ENCODE measurements around the gene C6orf62. TPM values are rescaled to one million over a fixed set of nuclear protein-coding genes. Genes with fewer than 3 reads are reported as not detected.
"Not testable (repeated sequence)": the region's sequence is repeated elsewhere in the genome, so short reads cannot be mapped to it uniquely, and the experiment has no call there.

C6orf62 gene
- total and polyA plus RNA-seq, 2 donors (not counting 3 experiments of a cell fraction or from before 2014, with no cell fraction given) = 36.5 to 129 TPM

DNA sequence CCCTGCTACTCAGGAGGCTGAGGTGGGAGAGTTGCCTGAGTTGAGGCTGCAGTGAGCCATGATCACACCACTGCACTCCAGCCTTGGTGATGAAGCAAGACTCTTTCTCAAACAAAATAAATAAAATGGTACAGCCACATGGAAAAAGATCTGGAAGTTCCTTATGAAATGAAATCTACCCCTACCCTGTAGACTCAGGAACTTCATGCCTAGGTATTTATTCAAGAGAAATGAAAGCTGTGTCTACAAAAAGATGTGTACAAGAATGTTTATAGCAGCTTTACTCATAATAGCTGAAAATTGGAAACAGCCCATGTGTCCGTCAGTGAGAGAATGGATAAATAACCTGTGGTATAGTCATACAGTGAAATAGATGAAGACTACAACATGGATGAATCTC is 15.2 kb upstream of the C6orf62 start:
- no peak overlapping the region for H2AFZ ChIP-seq (ENCODE audit: low read depth, low read length)
- no peaks in the 10 kb centered on the region for H4K20me1 ChIP-seq (replicated peaks; ENCODE audit: control insufficient read depth, extremely low read depth, insufficient read depth, low read length)
- H3K27ac ChIP-seq (ENCODE audit: insufficient read depth, low read depth, low read length) = no peak overlapping the region
- H3K36me3 ChIP-seq (ENCODE audit: control insufficient read depth in 2 of 2, extremely low read depth in 1 of 2, insufficient read depth in 2 of 2, low read length in 2 of 2) = no peaks in the 10 kb centered on the region
- H3K9ac ChIP-seq (replicated peaks; ENCODE audit: extremely low read depth, insufficient read depth, low read length) = no peak overlapping the region
- no TSS peak for BruUV-seq (replicated peaks)
- no peak overlapping the region for H3K4me2 ChIP-seq (ENCODE audit: insufficient read depth, low read length)
- DNase-seq (ENCODE audit: low read depth, low spot score) (no peak), FAIRE-seq (no peak)
- ChIA-PET CTCF (no interaction called here), POLR2A (no interaction called here)
- dilution Hi-C loops (cut with MboI; ENCODE audit: extremely low pct_ligation_motif_present, low sequenced_read_pairs) = no loop called here
- intact Hi-C loops (cut with micrococcal nuclease) = no loop called here
- peaks cover 7% of the 10 kb centered on the region for H3K4me1 ChIP-seq (ENCODE audit: control insufficient read depth, extremely low read depth, insufficient read depth, low read length)
- H3K4me3 ChIP-seq (replicated peaks in 1 of 3; ENCODE audit: insufficient read depth in 1 of 3, low read depth in 1 of 3, low read length in 3 of 3) = no peak overlapping the region
- H3K79me2 ChIP-seq (ENCODE audit: control insufficient read depth, insufficient read depth, low read length) = no peaks in the 10 kb centered on the region
- H3K9me1 ChIP-seq (replicated peaks; ENCODE audit: control insufficient read depth, extremely low read depth, insufficient read depth, low read length) = no peaks in the 10 kb centered on the region
- TF ChIP-seq, protein P1, sequence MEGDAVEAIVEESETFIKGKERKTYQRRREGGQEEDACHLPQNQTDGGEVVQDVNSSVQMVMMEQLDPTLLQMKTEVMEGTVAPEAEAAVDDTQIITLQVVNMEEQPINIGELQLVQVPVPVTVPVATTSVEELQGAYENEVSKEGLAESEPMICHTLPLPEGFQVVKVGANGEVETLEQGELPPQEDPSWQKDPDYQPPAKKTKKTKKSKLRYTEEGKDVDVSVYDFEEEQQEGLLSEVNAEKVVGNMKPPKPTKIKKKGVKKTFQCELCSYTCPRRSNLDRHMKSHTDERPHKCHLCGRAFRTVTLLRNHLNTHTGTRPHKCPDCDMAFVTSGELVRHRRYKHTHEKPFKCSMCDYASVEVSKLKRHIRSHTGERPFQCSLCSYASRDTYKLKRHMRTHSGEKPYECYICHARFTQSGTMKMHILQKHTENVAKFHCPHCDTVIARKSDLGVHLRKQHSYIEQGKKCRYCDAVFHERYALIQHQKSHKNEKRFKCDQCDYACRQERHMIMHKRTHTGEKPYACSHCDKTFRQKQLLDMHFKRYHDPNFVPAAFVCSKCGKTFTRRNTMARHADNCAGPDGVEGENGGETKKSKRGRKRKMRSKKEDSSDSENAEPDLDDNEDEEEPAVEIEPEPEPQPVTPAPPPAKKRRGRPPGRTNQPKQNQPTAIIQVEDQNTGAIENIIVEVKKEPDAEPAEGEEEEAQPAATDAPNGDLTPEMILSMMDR (IDR thresholded peaks at IDR 0.05; ENCODE audit: extremely low read depth in 1 of 2, insufficient read depth in 1 of 2, low read depth in 1 of 2, low read length in 2 of 2) = no peak
- TF ChIP-seq JUN (IDR thresholded peaks at IDR 0.05; ENCODE audit: borderline replicate concordance, insufficient read depth, insufficient read length, low read depth) (no peak), GATA2 (IDR thresholded peaks at IDR 0.05; ENCODE audit: insufficient read depth, insufficient read length, low read depth, low read length) (no peak), POLR2AphosphoS5 (IDR thresholded peaks at IDR 0.05; ENCODE audit: insufficient read depth, low read depth, low read length) (no peak), POLR2A (IDR thresholded peaks at IDR 0.05; ENCODE audit: low read depth, low read length) (no peak), EZH2 (IDR thresholded peaks at IDR 0.05; ENCODE audit: borderline replicate concordance, low read depth, low read length, severe bottlenecking) (no peak), FOS (IDR thresholded peaks at IDR 0.05; ENCODE audit: borderline replicate concordance, insufficient read depth, low read length) (no peak), MYC (IDR thresholded peaks at IDR 0.05; ENCODE audit: low read depth, low read length) (no peak)
- TF ChIP-seq, protein P2, sequence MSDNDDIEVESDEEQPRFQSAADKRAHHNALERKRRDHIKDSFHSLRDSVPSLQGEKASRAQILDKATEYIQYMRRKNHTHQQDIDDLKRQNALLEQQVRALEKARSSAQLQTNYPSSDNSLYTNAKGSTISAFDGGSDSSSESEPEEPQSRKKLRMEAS (IDR thresholded peaks at IDR 0.05; ENCODE audit: insufficient read depth, insufficient read length) = no peak
- H3K9me3 ChIP-seq (replicated peaks; ENCODE audit: control insufficient read depth, insufficient read depth, low read length) = no peaks in the 10 kb centered on the region
- no peaks in the 10 kb centered on the region for H3K27me3 ChIP-seq (ENCODE audit: control insufficient read depth in 2 of 2, insufficient read depth in 2 of 2, low read length in 2 of 2)

DNA sequence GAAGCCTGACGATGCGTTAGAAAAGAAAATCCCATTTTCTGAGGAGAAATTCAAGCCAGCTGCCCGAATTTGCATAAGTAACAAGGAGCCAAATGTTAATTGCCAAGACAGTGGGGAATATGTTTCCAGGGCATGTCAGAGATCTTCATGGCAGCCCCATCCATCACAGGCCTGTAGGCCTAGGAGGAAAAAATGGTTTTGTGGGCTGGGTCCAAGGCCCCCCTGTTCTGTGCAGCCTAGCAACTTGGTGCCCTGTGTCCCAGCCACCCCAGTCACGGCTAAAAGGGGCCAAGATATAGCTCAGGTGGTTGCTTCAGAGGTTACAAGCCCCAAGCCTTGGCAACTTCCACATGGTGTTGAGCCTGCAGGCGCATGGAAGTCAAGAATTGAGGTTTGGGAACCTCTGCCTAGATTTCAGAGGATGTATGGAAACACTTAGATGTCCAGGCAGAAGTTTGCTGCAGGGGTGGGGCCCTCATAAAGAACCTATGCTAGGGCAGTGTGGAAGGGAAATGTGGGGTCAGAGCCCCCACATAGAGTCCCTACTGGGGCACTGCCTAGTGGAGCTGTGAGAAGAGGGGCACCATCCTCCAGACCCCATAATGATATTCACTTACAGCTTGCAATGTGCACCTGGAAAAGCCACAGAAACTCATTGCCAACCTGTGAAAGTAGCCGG is 12.6 kb upstream of the C6orf62 start:
- H2AFZ ChIP-seq (ENCODE audit: low read depth, low read length); intact Hi-C loops (cut with micrococcal nuclease); FAIRE-seq; POLR2A ChIA-PET; H3K27ac ChIP-seq (ENCODE audit: insufficient read depth, low read depth, low read length); H3K9ac ChIP-seq (replicated peaks; ENCODE audit: extremely low read depth, insufficient read depth, low read length); H3K79me2 ChIP-seq (ENCODE audit: control insufficient read depth, insufficient read depth, low read length); H3K4me3 ChIP-seq (replicated peaks in 1 of 3; ENCODE audit: insufficient read depth in 1 of 3, low read depth in 1 of 3, low read length in 3 of 3); H3K9me3 ChIP-seq (replicated peaks; ENCODE audit: control insufficient read depth, insufficient read depth, low read length); BruUV-seq (replicated peaks); H4K20me1 ChIP-seq (replicated peaks; ENCODE audit: control insufficient read depth, extremely low read depth, insufficient read depth, low read length); DNase-seq (ENCODE audit: low read depth, low spot score); H3K9me1 ChIP-seq (replicated peaks; ENCODE audit: control insufficient read depth, extremely low read depth, insufficient read depth, low read length); H3K27me3 ChIP-seq (ENCODE audit: control insufficient read depth in 2 of 2, insufficient read depth in 2 of 2, low read length in 2 of 2); CTCF ChIA-PET; dilution Hi-C loops (cut with MboI; ENCODE audit: extremely low pct_ligation_motif_present, low sequenced_read_pairs); H3K4me2 ChIP-seq (ENCODE audit: insufficient read depth, low read length); H3K36me3 ChIP-seq (ENCODE audit: control insufficient read depth in 2 of 2, extremely low read depth in 1 of 2, insufficient read depth in 2 of 2, low read length in 2 of 2): not testable (repeated sequence)
- H3K4me1 ChIP-seq (ENCODE audit: control insufficient read depth, extremely low read depth, insufficient read depth, low read length) = peaks cover 11% of the 10 kb centered on the region

DNA sequence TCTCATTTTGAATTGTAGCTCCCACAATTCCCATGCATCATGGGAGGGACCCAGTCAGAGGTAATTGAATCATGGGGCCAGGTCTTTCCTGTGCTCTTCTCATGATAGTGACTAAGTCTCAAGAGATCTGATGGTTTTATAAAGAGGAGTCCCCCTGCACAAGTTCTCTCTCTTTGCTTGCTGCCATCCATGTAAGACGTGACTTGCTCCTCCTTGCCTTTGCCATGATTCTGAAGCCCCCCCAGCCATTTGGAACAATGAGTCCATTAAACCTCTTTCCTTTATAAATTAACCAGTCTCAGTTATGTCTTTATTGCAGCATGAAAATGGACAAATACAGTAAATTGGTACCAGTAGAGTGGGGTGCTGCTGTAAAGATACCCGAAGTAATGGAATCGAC is 11.7 kb upstream of the C6orf62 start:
- H3K9me3 ChIP-seq (replicated peaks; ENCODE audit: control insufficient read depth, insufficient read depth, low read length); intact Hi-C loops (cut with micrococcal nuclease); H3K4me3 ChIP-seq (replicated peaks in 1 of 3; ENCODE audit: insufficient read depth in 1 of 3, low read depth in 1 of 3, low read length in 3 of 3); H3K27me3 ChIP-seq (ENCODE audit: control insufficient read depth in 2 of 2, insufficient read depth in 2 of 2, low read length in 2 of 2); H3K79me2 ChIP-seq (ENCODE audit: control insufficient read depth, insufficient read depth, low read length); BruUV-seq (replicated peaks); H3K4me2 ChIP-seq (ENCODE audit: insufficient read depth, low read length); H4K20me1 ChIP-seq (replicated peaks; ENCODE audit: control insufficient read depth, extremely low read depth, insufficient read depth, low read length); H3K27ac ChIP-seq (ENCODE audit: insufficient read depth, low read depth, low read length); FAIRE-seq; dilution Hi-C loops (cut with MboI; ENCODE audit: extremely low pct_ligation_motif_present, low sequenced_read_pairs); CTCF ChIA-PET; H3K36me3 ChIP-seq (ENCODE audit: control insufficient read depth in 2 of 2, extremely low read depth in 1 of 2, insufficient read depth in 2 of 2, low read length in 2 of 2); H3K9ac ChIP-seq (replicated peaks; ENCODE audit: extremely low read depth, insufficient read depth, low read length); H3K9me1 ChIP-seq (replicated peaks; ENCODE audit: control insufficient read depth, extremely low read depth, insufficient read depth, low read length); DNase-seq (ENCODE audit: low read depth, low spot score); H2AFZ ChIP-seq (ENCODE audit: low read depth, low read length): not testable (repeated sequence)
- POLR2A ChIA-PET = interaction anchor here (0.6 kb wide), 1 partner anchor 9 kb away, joined by 7 read pairs; no protein-coding TSS in a partner anchor
- H3K4me1 ChIP-seq (ENCODE audit: control insufficient read depth, extremely low read depth, insufficient read depth, low read length) = peaks cover 11% of the 10 kb centered on the region
